ENCODE results near the gene ZFP36L2. TPM values are rescaled to one million over a fixed set of nuclear protein-coding genes. Genes with fewer than 3 reads are reported as not detected.

Gene ZFP36L2
- total and polyA plus RNA-seq, 9 of the 15 experiments (the other 6 are each of a cell fraction or from before 2014, with no cell fraction given): 4.1 to 60.6 (median 20.3) TPM

- Histone ChIP-seq H3K4me3 (peak overlapping the region; percentile 62), H2AFZ (ENCODE audit: low read depth, low read length) (no peak overlapping the region), H3K79me2 (ENCODE audit: control insufficient read depth, insufficient read depth, low read length) (peaks cover 80% of the 10 kb centered on the region), H3K9me1 (ENCODE audit: control insufficient read depth, insufficient read depth, low read length) (no peaks in the 10 kb centered on the region), H3K27ac (ENCODE audit: extremely low read depth, low read depth, low read length) (peak overlapping the region; percentile 86), H3K36me3 (ENCODE audit: control insufficient read depth, insufficient read depth, low read length) (peaks cover 29% of the 10 kb centered on the region), H4K20me1 (replicated peaks; ENCODE audit: control insufficient read depth, insufficient read depth, low read length) (no peaks in the 10 kb centered on the region; the same call in 1 of the 2 replicates), H3K27me3 (ENCODE audit: control insufficient read depth in 2 of 2, insufficient read depth in 2 of 2, low read length in 2 of 2) (no peaks in the 10 kb centered on the region), H3K4me2 (ENCODE audit: insufficient read depth, low read length) (peak overlapping the region; percentile 81), H3K9ac (ENCODE audit: insufficient read depth in 1 of 2, low read depth in 2 of 2, low read length in 2 of 2) (peak overlapping the region; percentile 88 to 99), H3K4me1 (replicated peaks in 1 of 2; ENCODE audit: control insufficient read depth in 2 of 2, insufficient read depth in 2 of 2, low read length in 2 of 2) (peaks cover 12 to 60% of the 10 kb centered on the region in 2 experiments; a peak in 4 of 5 replicates), H3K9me3 (replicated peaks; ENCODE audit: control insufficient read depth, insufficient read depth, low read depth, low read length) (no peaks in the 10 kb centered on the region)
- FAIRE-seq: no peak
- POLR2A ChIA-PET: interaction anchor here (0.5 to 1.8 kb wide), 18 partner anchors 9 to 478 kb away, joined by 3 to 8 read pairs (median 4); no protein-coding TSS in a partner anchor
- intact Hi-C loops (cut with micrococcal nuclease) (loop anchor here (5.0 kb wide), 3 partner anchors 182 to 318 kb away; no protein-coding TSS in a partner anchor), in situ Hi-C loops (cut with MboI) (loop anchor here (5.0 to 10.0 kb wide), 3 partner anchors 50 to 397 kb away; no protein-coding TSS in a partner anchor)
- CTCF ChIA-PET (ENCODE audit: low intra/inter-chr PET ratio): interaction anchor here (1.9 to 6.3 kb wide), 2 partner anchors 278 to 365 kb away, joined by 6 to 41 read pairs; no protein-coding TSS in a partner anchor
- peak in 3 of 4 experiments; percentile 28 to 59 (median 39) for DNase-seq (ENCODE audit: extremely low read depth in 1 of 4, low spot score in 3 of 4)
- no TSS peak for BruUV-seq (replicated peaks)
- WGBS (ENCODE audit: insufficient coverage, low coverage, missing lambda C conversion rate): under 1% methylated on average over 52 of the region's 74 CpGs
- no peak for ATAC-seq
- TF ChIP-seq FIP1L1 (IDR thresholded peaks at IDR 0.05; ENCODE audit: low read depth, low read length, poor library complexity, severe bottlenecking): peak; percentile 13
- TF ChIP-seq TAL1 (IDR thresholded peaks at IDR 0.05): no peak
- TF ChIP-seq ZNF354B (CRISPR knock-in tag; IDR thresholded peaks at IDR 0.05): no peak
- no peak for TF ChIP-seq NR2C2 (CRISPR knock-in tag; IDR thresholded peaks at IDR 0.05)
- TF ChIP-seq NR2C2 (tag; IDR thresholded peaks at IDR 0.05): peak; percentile 41; the same call in 1 of the 2 replicates
- TF ChIP-seq CAMTA2 (CRISPR knock-in tag; conservative IDR thresholded peaks at IDR 0.05): 0 out of 2 replicates have a peak, but pooled peaks have one; percentile 21
- no peak for TF ChIP-seq CBX3 (IDR thresholded peaks at IDR 0.05; ENCODE audit: borderline replicate concordance in 1 of 2, low read length in 2 of 2)
- TF ChIP-seq ZNF780A (CRISPR knock-in tag; IDR thresholded peaks at IDR 0.05): no peak
- no peak for TF ChIP-seq TEAD2 (tag; IDR thresholded peaks at IDR 0.05)
- peak in 1 of 2 experiments; percentile 77 for TF ChIP-seq E2F6 (IDR thresholded peaks at IDR 0.05; ENCODE audit: borderline replicate concordance in 1 of 2, extremely low read depth in 1 of 2, insufficient read depth in 1 of 2, insufficient read length in 1 of 2, low read depth in 1 of 2, low read length in 1 of 2, poor library complexity in 1 of 2, severe bottlenecking in 1 of 2)
- peak; percentile 57 for TF ChIP-seq POLR2G (IDR thresholded peaks at IDR 0.05; ENCODE audit: low read depth, low read length)
- no peak for TF ChIP-seq KDM4B (IDR thresholded peaks at IDR 0.05; ENCODE audit: borderline replicate concordance in 2 of 2, low read depth in 1 of 2)
- TF ChIP-seq PRPF4 (IDR thresholded peaks at IDR 0.05; ENCODE audit: insufficient read depth, low read depth, low read length, poor library complexity, severe bottlenecking): peak; percentile 3
- no peak for TF ChIP-seq ATF1 (CRISPR knock-in tag; IDR thresholded peaks at IDR 0.05)
- peak; percentile 24; the same call in 1 of the 2 replicates for TF ChIP-seq ATF1 (tag; IDR thresholded peaks at IDR 0.05)
- TF ChIP-seq LEF1 (IDR thresholded peaks at IDR 0.05): no peak
- TF ChIP-seq ZNF436 (CRISPR knock-in tag; IDR thresholded peaks at IDR 0.05): no peak
- peak; percentile 1 for TF ChIP-seq TAF1 (IDR thresholded peaks at IDR 0.05; ENCODE audit: control insufficient read depth, extremely low read depth, insufficient read depth, low read length, severe bottlenecking)
- TF ChIP-seq NEUROD1 (IDR thresholded peaks at IDR 0.05; ENCODE audit: borderline replicate concordance, low read depth, low read length, partially characterized antibody): no peak
- peak; percentile 92 for TF ChIP-seq RBBP5 (IDR thresholded peaks at IDR 0.05; ENCODE audit: borderline replicate concordance, insufficient read depth, low read length, poor library complexity, severe bottlenecking)
- no peak for TF ChIP-seq FOXM1 (IDR thresholded peaks at IDR 0.05; ENCODE audit: low read depth)
- TF ChIP-seq FOXM1 (CRISPR knock-in tag; IDR thresholded peaks at IDR 0.05; ENCODE audit: low read depth): 0 out of 2 replicates have a peak, but pooled peaks have one; percentile 64
Measured at GRCh38 chr2:43224571-43225092, 1.8 kb downstream of the ZFP36L2 start.

Data from K562 (cell line).